Stimulated activated effector memory CD8-positive, alpha-beta T cell treated with anti-CD3 and anti-CD28 coated beads, Interleukin-12 subunit alpha, Interleukin-12 subunit beta, amount 100 ng/mL, for 72 hours (primary cell): Measurements from ENCODE around the gene RERE.
"Not testable (repeated sequence)": the region's sequence is repeated elsewhere in the genome, so short reads cannot be mapped to it uniquely, and the experiment has no call there.

ENCODE experiments used
- ATAC-seq: fragments of 150-1000 bp; cut with Tn5 transposase; 2 replicates; pipeline ENCODE4 v1.10.0; 2021
- DNase-seq, 2 donors: peaks; one replicate each; pipeline ENCODE4 v3.0.0; 2021 to 2022; ENCODE audit warnings: low spot score in 2 of 2
- H3K27ac Mint-ChIP-seq: one replicate; pipeline ENCODE4 v1.8.0; 2022; ENCODE audit warnings: mild to moderate bottlenecking, mixed read lengths
- H3K36me3 Mint-ChIP-seq: one replicate; pipeline ENCODE4 v1.8.0; 2022; ENCODE audit warnings: mild to moderate bottlenecking, mixed read lengths
- H3K4me1 Mint-ChIP-seq: one replicate; pipeline ENCODE4 v1.8.0; 2022; ENCODE audit warnings: mixed read lengths
- H3K4me3 Mint-ChIP-seq: one replicate; pipeline ENCODE4 v1.8.0; 2022; ENCODE audit warnings: mild to moderate bottlenecking, mixed read lengths
- H3K9me3 Mint-ChIP-seq: one replicate; pipeline ENCODE4 v1.8.0; 2022; ENCODE audit warnings: mixed read lengths

Gene RERE

GRCh38 chr1:8848663-8849386, 31.4 kb upstream of the RERE start:
- DNase-seq (peak; percentile 83 to 88), ATAC-seq (peak; percentile 91)
- H3K9me3 Mint-ChIP-seq, result no peaks in the 10 kb centered on the region
- H3K4me3 Mint-ChIP-seq, result no peak overlapping the region
- H3K27ac Mint-ChIP-seq, result no peak overlapping the region
- peaks cover 18% of the 10 kb centered on the region for H3K36me3 Mint-ChIP-seq
- H3K4me1 Mint-ChIP-seq, result peaks cover 13% of the 10 kb centered on the region

- Mint-ChIP-seq H3K4me1 (peaks cover 13% of the 10 kb centered on the region), H3K27ac (no peak overlapping the region), H3K36me3 (peaks cover 12% of the 10 kb centered on the region), H3K9me3 (no peaks in the 10 kb centered on the region), H3K4me3 (no peak overlapping the region)
- DNase-seq, result no peak
- no peak for ATAC-seq
Measured at GRCh38 chr1:8847990-8848389, 30.6 kb upstream of the RERE start.

- DNase-seq (no peak), ATAC-seq (no peak)
- H3K36me3 Mint-ChIP-seq, result no peaks in the 10 kb centered on the region
- no peaks in the 10 kb centered on the region for H3K9me3 Mint-ChIP-seq
- no peak overlapping the region for H3K4me3 Mint-ChIP-seq
- H3K27ac Mint-ChIP-seq, result no peak overlapping the region
- peaks cover 4% of the 10 kb centered on the region for H3K4me1 Mint-ChIP-seq
Measured at GRCh38 chr1:8846263-8846662, 28.8 kb upstream of the RERE start.

- Mint-ChIP-seq H3K9me3 (peaks cover 1% of the 10 kb centered on the region), H3K36me3 (no peaks in the 10 kb centered on the region), H3K27ac (no peak overlapping the region), H3K4me3 (no peak overlapping the region), H3K4me1 (peaks cover 4% of the 10 kb centered on the region)
- ATAC-seq (no peak), DNase-seq (no peak)
Measured at GRCh38 chr1:8845104-8846097, 28.0 kb upstream of the RERE start.

GRCh38 chr1:8844501-8845006, 27.1 kb upstream of the RERE start:
- Mint-ChIP-seq H3K27ac (no peak overlapping the region), H3K9me3 (peaks cover 8% of the 10 kb centered on the region), H3K36me3 (no peaks in the 10 kb centered on the region), H3K4me3 (no peak overlapping the region), H3K4me1 (peaks cover 4% of the 10 kb centered on the region)
- DNase-seq (no peak), ATAC-seq (no peak)

GRCh38 chr1:8841395-8841794, 24.0 kb upstream of the RERE start:
- no peaks in the 10 kb centered on the region for H3K4me1 Mint-ChIP-seq
- H3K36me3 Mint-ChIP-seq, result no peaks in the 10 kb centered on the region
- ATAC-seq (no peak), DNase-seq (no peak)
- H3K9me3 Mint-ChIP-seq, result peaks cover 8% of the 10 kb centered on the region
- no peak overlapping the region for H3K4me3 Mint-ChIP-seq
- H3K27ac Mint-ChIP-seq, result no peak overlapping the region

- no peak overlapping the region for H3K4me3 Mint-ChIP-seq
- H3K9me3 Mint-ChIP-seq, result peaks cover 8% of the 10 kb centered on the region
- DNase-seq (no peak), ATAC-seq (no peak)
- no peaks in the 10 kb centered on the region for H3K4me1 Mint-ChIP-seq
- H3K27ac Mint-ChIP-seq, result no peak overlapping the region
- H3K36me3 Mint-ChIP-seq, result no peaks in the 10 kb centered on the region
Measured at GRCh38 chr1:8839990-8840389, 22.6 kb upstream of the RERE start.

GRCh38 chr1:8835941-8836643, 18.7 kb upstream of the RERE start:
- Mint-ChIP-seq H3K4me1 (no peaks in the 10 kb centered on the region), H3K4me3 (no peak overlapping the region), H3K36me3 (peaks cover 6% of the 10 kb centered on the region), H3K9me3 (peaks cover 8% of the 10 kb centered on the region), H3K27ac (no peak overlapping the region)
- DNase-seq (no peak), ATAC-seq (no peak)

GRCh38 chr1:8831340-8831739, 13.9 kb upstream of the RERE start:
- no peak for DNase-seq
- Mint-ChIP-seq H3K9me3 (no peaks in the 10 kb centered on the region), H3K4me3 (no peak overlapping the region), H3K4me1 (peaks cover 16% of the 10 kb centered on the region), H3K36me3 (peaks cover 6% of the 10 kb centered on the region), H3K27ac (no peak overlapping the region)
- no peak for ATAC-seq

- H3K9me3 Mint-ChIP-seq, ATAC-seq, H3K4me3 Mint-ChIP-seq, DNase-seq, H3K27ac Mint-ChIP-seq, H3K36me3 Mint-ChIP-seq: not testable (repeated sequence)
- peaks cover 16% of the 10 kb centered on the region for H3K4me1 Mint-ChIP-seq
Measured at GRCh38 chr1:8830732-8831131, 13.3 kb upstream of the RERE start.

GRCh38 chr1:8825985-8826481, 8.6 kb upstream of the RERE start:
- Mint-ChIP-seq H3K4me1 (peaks cover 16% of the 10 kb centered on the region), H3K9me3 (no peaks in the 10 kb centered on the region), H3K36me3 (no peaks in the 10 kb centered on the region), H3K4me3 (no peak overlapping the region), H3K27ac (no peak overlapping the region)
- no peak for ATAC-seq
- DNase-seq, result no peak

GRCh38 chr1:8823295-8823664, 5.8 kb upstream of the RERE start:
- Mint-ChIP-seq H3K27ac (no peak overlapping the region), H3K4me3 (no peak overlapping the region), H3K9me3 (no peaks in the 10 kb centered on the region), H3K36me3 (no peaks in the 10 kb centered on the region), H3K4me1 (peaks cover 3% of the 10 kb centered on the region)
- ATAC-seq (no peak), DNase-seq (no peak)

GRCh38 chr1:8822373-8823294, 5.2 kb upstream of the RERE start:
- no peak overlapping the region for H3K4me3 Mint-ChIP-seq

GRCh38 chr1:8821084-8821483, 3.6 kb upstream of the RERE start:
- ATAC-seq, result no peak
- Mint-ChIP-seq H3K4me1 (peaks cover 16% of the 10 kb centered on the region), H3K36me3 (peaks cover 6% of the 10 kb centered on the region), H3K4me3 (no peak overlapping the region), H3K27ac (no peak overlapping the region), H3K9me3 (no peaks in the 10 kb centered on the region)
- DNase-seq, result no peak

More at GRCh38 chr1:8822373-8823294, 5.2 kb upstream of the RERE start:
- ATAC-seq (no peak), DNase-seq (no peak)
- H3K9me3 Mint-ChIP-seq, result no peaks in the 10 kb centered on the region
- H3K36me3 Mint-ChIP-seq, result no peaks in the 10 kb centered on the region
- H3K4me1 Mint-ChIP-seq, result peaks cover 7% of the 10 kb centered on the region
- H3K27ac Mint-ChIP-seq, result no peak overlapping the region
